KG1 (cell line): Measurements from ENCODE around the gene PDE4B.
"Not testable (repeated sequence)": the region's sequence is repeated elsewhere in the genome, so short reads cannot be mapped to it uniquely, and the experiment has no call there.

Experiments used
- DNase-seq: peaks from one replicate; lab custom pipeline; 2025; lab: John Stamatoyannopoulos, UW

Gene PDE4B

DNA sequence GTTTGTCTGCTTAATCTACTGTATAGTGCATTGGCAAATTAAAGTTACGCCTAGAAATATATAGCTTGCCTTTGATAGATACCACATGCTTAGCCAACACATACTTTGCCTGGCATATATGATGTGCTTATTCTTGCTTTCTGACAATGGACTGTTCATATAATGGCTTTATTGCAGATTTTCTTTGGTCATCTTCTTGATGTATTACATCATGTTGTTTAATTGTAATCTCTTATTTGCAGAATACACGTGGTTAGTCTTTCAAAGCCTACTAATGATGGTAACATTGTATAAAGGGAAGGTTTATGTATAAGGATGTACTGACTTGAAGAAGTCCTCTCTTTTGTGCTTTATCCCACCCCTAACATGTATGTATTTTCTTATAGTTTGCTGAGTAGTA, 201.5 kb downstream of the PDE4B start:
- DNase-seq, result no peak

DNA sequence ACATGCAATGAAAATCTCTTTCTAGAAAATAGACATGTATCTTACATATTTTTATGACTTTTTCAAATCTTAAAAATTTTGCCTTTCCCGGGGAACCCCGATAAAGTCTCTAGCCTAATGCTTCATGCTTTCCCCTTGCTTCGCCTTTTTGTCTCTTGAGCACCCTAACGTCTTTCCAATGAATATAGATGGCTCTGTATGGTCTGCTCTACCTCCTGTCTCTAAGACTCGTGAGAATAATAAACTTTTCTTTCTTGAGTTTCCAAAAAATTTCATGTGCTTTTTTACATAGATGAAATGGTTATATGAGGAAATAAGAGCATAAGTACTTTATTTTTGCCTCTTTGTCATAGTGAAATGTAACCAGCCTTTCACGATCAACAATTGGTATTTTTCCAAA, 202.6 kb downstream of the PDE4B start:
- no peak for DNase-seq

DNA sequence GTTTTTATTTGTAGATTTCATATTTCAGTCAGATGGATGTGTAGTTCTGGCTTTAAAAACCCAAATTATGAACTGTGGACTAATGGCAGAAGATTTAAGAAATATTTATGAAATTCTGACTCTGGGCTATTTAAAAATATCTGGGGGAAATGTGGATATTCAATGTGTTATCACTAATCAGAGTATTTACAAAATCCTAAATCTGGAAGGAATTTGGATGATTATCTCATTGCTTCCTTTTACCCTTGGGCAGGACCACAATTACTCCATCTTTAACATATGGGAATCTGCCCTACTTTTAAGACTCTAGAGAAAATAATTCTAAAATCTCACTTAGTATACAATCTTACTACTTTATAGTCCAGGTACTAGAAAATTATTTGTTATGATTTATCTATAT, 203.2 kb downstream of the PDE4B start:
- DNase-seq, result no peak

DNA sequence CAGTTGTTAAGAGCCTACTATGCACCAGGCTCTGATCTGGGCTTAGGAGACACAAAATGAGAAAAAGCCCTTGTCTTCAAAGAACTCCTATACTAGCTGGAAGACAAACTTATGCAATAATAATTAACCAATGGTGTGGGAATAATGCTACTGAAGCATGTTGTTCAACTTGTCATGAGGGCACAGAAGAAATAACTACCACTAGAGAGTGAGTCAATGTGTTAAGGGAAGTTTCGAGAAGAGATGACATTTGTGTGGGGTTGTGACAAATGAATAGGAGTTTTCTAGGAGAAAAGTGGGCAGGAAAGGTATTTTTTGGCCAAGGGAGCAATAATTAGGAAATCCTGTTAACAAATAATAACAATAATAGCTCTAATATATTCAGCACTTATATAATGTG, 205.0 kb downstream of the PDE4B start:
- no peak for DNase-seq

DNA sequence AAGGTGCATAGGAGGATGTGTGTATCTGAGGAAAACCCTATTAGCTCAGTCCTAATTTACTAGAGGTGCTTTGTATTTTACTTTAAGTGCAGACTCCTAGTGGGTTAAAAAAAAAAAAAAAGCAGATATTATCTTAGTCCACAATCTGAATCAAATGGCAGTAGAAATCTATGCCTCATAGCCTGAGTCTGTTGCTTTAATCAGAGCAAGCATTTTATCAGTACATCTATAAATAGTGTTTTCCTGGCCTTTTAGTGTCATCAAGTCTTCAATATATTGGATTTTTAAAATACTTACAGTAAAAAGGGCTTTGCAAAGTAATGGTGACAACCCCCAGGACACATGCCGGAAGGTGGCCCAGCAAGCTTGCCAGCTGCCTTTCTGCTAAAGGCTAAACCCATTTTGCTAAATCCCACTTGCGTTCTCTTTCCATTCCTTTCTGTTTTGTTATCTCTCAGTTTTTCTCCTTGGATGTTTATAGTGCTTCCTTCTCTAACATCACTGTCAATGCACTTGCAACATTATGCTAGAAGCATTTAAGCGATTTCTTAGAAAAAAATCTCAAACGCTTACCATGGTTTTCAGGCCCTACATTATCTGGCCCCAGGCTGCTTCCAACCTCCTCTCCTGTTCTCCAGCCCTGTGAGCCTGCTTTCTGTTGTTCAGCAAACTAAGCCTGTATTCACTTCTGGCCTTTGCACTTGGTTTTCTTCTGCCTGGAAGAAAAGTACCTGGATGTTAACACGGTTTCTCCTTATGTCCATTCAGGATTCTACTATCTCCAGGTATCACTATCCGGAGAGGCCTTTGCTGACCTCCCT, 206.3 kb downstream of the PDE4B start:
- no peak for DNase-seq

DNA sequence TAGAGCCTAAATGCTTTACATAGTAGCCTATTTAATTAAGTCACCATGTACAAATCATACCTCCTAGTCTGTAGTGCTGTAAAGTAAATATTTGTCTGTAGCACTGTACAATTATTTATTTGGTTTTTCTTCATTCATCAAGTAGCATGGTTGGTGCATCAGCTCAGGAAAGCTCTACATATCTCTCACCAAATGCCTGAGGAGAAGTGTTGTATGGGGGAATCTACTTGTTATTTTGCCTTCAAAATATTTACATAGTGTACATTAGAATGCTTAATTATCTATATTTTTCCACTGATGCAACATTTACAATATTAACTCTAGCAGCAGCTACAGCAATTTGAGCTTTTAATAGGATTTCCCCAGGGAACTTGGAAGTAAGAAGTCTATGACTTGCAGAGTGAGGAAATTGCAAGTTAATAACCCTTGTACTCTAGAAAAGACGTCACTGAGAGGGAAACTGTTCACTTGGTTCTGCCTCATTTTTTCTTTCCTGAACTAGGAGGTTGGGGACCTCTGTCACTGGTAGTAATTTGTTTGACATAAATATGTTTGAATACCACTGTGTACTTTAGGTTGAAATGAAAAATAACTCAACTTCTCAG, 207.4 kb downstream of the PDE4B start:
- no peak for DNase-seq

DNA sequence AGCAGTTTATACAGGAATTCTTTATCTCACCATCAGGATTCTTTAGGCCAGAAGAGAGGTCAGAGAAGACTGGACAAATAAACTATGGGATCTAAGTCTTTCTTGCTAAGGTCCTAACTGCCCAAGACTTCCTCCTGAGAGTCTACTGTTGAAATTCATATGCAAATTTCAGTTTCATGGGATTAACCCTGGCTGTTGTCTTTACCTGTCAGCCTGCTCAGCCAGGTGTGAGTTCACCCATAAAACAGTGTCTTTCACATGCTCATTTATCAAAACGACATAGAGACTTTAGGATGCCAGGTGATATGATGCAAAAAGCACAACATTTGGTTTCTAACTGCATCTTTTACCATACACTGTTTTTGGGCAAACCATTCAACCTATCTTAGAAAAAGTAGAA, 211.0 kb downstream of the PDE4B start:
- no peak for DNase-seq

DNA sequence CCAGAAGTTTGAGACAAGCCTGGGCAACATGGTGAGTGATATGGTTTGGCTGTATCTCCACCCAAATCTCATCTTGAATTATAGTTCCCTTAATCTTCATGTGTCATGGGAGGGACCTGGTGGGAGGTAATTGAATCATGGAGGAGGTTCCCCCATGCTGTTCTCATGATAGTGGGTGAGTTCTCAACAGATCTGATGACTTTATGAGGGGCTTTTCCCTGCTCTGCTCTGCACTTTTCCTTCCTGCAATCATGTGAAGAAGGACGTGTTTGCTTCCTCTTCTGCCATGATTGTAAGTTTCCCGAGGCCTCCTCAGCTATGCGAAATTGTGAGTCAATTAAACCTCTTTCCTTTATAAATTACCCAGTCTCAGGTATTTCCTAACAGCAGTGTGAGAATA, 213.8 kb downstream of the PDE4B start:
- not testable (repeated sequence) for DNase-seq

DNA sequence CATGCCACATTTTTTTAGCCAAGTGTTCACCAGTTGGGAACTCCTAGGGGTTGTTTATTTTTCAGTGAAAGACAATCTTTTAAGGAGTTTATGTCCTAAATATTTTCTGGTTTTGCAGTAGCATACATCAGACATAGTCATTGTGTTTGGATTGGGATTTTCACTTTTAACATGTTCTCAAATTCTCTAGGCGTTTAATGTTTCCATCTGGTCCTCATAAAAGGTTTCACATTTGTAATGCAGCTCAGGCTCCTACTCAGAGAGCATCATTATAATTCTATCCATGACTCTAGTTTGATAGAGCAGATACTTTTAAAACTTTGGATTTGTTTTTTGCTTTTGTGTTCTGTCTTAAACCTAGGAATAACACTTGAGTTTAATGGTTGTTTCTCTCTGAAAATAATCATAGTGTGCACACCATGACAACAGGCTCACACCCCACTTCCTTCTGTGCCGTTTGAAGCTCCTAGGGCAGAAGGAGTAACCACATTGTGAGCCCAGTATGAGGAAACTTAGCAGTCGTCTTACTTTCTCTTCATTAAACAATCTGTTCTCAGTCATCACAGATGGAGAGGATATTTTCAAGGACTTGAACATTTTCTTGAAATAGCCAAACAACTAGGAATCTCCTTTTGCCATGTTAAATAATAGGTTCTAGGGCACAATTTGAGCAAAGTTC, 219.6 kb downstream of the PDE4B start:
- DNase-seq, result peak; percentile 5

DNA sequence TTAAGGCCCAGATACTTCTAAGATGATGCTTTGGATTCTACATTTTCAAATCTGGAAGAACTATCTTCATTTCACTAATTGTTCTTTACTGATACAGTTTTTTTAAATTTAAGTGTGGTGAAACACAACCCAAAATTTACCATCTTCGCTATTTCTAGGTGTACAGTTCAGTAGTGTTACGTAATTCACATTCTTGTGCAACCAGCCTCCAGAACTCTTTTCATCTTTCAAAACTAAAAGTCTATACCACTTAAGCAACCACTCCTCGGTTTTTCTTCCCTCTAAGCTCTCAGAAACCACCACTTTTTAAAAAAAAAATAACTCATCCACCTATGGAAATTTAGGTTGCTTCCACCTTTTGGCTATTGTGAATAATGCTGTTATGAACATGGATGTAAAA, 220.7 kb downstream of the PDE4B start:
- DNase-seq, result no peak

DNA sequence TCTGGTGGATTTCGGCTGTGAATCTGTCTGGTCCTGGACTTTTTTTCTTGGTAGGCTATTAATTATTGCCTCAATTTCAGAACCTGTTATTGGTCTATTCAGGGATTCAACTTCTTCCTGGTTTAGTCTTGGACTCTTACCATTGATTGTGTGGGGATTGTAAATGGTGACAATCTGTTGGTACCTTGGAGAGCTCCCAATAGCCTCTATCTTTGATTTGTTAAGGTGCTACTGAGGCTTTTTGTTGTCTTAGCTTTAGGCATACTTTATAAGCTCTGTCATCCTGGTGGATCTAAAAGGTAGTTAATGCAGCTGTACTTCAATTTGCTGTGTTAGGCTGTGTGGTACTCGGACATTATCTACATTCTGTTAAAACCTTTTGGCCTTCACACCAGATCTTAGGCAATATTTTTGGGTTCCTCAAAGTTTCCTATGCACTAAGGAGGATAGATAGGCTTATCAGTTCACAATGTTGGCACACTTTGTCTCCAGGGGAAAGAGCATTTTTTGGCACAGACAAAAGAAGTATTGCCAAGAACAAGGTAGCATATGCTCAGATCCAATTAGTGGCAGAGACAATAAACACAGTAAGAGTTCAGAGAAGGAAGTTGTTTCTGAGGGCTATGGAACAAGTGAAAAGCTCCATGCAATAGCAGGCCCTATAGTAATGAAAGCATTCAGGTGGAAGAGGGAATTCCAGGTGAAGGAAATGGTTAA, 230.4 kb downstream of the PDE4B start:
- DNase-seq, result no peak

DNA sequence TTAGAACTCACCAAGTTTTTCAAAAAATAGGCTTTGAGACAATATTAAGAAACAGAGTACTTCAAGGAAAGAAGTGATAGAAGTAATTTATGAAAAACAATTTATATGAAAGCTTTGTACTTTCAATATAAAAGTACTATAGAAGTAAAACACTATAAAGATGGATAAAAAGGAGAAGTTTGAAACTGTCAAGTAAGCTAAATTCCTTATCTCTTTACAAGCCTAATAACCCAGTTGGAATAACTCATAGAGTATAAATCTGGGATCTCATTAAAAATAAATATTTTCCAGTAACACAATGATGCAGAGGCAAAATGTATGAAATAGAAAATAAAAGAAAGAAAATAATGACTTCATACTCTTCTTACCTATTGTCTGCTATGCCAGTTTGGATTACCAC, 232.5 kb downstream of the PDE4B start:
- no peak for DNase-seq

DNA sequence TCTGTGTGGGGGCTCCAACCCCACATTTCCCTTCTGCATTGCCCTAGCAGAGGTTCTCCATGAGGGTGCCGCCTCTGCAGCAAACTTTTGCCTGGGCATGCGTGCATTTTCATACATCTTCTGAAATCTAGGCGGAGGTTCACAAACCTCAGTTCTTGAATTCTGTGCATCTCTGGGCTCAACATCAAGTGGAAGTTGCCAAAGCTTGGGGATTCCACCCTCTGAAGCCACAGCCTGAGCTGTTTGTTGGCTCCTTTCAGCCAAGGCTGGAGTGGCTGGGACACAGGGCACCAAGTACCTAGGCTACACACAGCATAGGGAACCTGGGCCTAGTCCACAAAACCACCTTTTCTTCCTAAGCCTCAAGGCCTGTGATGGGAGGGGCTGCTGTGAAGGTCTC, 235.3 kb downstream of the PDE4B start:
- DNase-seq, result no peak

DNA sequence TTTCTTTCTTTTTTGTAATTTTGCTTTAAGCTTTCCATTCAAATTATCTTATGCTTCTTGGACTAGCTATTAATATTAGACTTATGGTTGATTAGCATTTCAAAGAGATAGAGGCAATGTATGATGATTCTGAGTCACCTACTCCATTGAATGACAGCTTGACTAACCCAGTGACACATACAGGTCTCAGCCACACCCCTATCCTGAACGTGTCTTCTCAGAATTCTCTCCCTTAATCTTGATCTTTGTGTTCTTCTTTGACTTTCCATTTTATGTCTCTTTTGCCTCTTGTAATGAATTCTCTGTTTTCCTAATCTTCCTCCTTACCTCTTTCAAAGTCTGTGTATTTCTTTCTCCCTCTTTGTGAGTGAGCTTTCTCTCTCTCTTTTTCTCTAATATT, 241.1 kb downstream of the PDE4B start:
- no peak for DNase-seq

DNA sequence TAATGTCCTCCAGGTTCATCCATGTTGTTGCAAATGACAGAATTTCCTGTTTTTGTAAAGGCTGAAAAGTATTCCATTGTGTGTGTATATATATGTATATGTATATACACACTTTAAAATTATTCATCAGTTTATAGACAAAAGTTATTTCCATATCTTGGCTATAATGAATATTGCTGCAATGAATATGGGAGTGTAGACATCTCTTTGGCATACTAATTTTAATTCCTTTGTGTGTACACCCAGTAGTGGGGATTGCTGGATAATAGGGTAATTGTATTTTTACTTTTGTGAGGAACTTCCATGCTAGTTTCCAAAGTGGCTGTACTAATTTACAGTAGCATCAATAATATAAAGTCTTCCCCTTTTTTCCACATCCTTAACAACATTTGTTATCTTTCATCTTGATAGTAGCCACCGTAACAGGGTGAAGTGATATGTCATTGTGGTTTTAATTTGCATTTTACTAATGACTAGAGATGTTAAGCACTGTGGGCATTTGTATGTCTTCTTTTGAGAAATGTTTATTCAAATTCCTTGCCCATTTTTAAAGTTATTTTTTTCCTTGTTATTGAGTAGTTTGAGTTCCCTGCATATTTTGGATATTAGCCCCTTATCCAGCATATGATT, 243.0 kb downstream of the PDE4B start:
- no peak for DNase-seq

DNA sequence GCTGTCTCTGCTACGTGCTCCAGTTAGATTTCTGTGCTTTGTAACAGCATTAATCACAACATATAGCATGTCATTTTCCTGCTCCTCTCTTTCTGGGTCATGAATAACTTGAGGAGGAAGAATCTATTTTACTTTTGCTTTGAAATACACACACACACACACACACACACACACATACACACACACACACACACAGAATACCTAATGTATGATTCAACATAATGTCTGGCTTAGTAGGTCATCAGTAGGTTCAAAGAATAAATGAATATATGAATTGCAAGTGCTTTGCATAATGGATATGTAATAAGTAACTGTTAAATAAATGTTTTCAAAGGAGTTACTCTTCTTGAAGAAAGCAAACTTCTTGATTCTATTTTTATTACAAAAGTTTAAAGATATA, 249.0 kb downstream of the PDE4B start:
- no peak for DNase-seq

DNA sequence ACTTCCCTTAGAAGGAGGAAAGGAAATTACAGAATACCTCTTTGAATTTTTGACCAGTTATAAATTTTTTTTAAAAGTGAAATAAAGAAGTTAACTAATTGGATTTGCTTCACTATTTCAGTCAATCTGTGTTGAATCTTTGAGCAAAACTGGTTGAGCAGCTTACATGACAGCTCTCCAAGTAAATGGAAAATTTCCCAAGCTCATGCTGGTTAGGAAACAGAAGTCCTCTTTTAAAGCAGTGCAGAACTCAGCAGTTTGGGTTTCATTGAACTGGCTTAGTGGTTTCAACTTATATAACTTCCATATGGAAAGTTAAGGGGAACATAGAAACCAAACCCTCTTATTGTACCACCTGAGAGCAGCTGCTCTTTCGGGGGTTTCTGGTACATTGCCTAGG, 250.5 kb downstream of the PDE4B start:
- no peak for DNase-seq

DNA sequence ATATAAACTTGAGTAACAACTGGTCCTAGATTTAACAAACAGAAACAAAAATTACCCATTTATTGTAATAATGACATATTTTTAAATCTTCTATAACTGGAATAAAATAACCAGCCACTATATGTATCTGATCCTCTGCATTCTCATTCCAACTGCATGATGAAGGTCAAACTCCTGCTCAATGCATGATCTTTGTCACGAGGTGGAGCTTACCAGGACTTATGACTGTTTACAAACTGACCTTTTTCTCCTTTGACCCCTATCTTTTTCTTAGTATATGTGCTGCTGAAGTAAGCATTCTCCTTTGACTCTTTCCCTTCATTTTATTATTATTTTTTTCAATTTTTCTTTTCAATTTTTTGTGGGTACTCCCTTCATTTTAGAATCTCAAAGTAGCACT, 252.2 kb downstream of the PDE4B start:
- no peak for DNase-seq

DNA sequence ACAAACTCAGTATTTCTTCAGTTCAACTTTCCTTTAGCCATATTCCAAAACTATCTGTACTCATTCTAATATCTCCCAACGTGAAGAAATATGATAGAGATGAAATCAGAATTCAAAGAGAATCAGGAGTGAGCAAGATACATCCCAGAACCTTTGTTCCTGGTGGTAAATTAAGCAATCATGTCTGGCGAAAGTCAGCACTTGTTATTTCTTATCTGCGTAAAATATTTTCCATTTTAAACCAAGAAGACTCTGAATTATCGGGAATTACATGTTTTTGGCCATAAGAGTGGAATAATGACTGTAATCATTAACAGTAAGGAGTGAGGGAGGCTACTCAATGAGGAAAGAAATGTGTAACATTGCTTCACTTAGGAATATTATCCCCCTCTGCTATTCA, 253.7 kb downstream of the PDE4B start:
- no peak for DNase-seq

DNA sequence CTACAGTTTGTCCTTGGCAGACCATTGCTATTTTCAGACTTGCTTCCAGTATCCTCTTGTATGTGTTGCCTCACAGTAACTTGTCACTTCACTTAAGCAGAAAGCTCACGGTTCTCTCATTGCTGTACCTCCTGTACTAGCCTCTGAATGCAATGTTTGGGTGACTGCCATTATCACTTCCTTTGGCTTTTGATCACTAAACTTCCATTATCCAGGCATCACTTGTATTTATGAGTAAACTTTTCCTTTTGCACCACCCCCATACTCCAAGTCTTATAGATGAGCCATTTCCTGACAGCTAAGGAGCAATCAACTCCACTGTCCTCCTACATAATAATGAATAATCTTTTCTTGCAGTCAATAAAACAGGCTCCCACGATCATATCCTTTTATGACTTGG, 255.3 kb downstream of the PDE4B start:
- DNase-seq, result no peak

DNA sequence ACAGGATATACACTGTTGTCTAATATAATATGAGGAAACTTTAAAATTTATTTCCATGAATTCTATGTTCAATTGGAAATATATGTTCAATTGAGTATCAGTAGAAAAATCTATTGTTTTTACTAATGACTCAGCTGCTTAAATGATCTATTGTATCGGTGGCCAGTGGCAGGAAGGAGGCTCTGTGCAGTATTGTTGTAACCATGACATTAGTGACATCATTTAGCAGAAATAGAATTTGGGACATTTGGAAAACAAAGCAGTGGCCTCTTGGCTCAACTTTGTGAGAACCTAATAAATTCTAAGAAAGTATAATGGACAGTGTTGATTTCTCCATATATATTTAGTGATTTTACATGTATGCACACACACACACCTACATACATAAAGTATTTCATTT, 257.4 kb downstream of the PDE4B start:
- no peak for DNase-seq

DNA sequence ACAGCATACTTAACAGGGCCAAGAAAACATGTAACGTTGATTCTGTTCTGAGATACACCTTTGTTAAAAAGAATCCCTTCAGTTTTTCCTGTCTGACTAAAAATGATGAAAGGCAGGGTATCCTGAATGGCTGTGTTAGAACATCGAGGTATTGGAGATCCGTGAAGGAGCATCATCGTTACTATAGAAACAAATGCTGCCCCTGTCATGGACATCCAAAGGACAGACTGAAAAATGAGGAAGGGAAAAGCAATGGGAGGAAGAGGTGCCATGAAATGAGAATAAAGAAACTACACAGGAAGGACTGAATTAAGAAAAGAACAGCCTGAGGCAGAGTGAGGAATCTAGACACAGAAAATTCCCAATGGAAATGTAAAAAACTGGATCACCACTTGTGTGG, 257.9 kb downstream of the PDE4B start:
- DNase-seq, result no peak
